Measurements from ENCODE around the gene UBLCP1.

Gene UBLCP1

GRCh38 chr5:159324102-159324755 lies 61.1 kb downstream of the UBLCP1 start:
- Histone ChIP-seq H3K27me3 (ENCODE audit: control insufficient read depth, insufficient read depth, low read length, poor library complexity, severe bottlenecking) (peaks cover 8% of the 10 kb centered on the region), H3K4me1 (ENCODE audit: control insufficient read depth, insufficient read depth, low read length) (no peaks in the 10 kb centered on the region), H3K4me3 (ENCODE audit: insufficient read depth, low read depth, low read length) (no peak overlapping the region), H3K27ac (ENCODE audit: insufficient read depth, low read depth, low read length, poor library complexity, severe bottlenecking) (no peak overlapping the region), H3K36me3 (ENCODE audit: control insufficient read depth, insufficient read depth, low read length) (no peaks in the 10 kb centered on the region), H3K9me3 (ENCODE audit: control insufficient read depth, low read length) (no peaks in the 10 kb centered on the region)
- WGBS, 2 experiments = 85 to 95% methylated on average over 3 of the region's 3 CpGs

GRCh38 chr5:159324986-159325385 lies 61.9 kb downstream of the UBLCP1 start:
- Histone ChIP-seq H3K36me3 (ENCODE audit: control insufficient read depth, insufficient read depth, low read length) (no peaks in the 10 kb centered on the region), H3K27me3 (ENCODE audit: control insufficient read depth, insufficient read depth, low read length, poor library complexity, severe bottlenecking) (peaks cover 8% of the 10 kb centered on the region), H3K27ac (ENCODE audit: insufficient read depth, low read depth, low read length, poor library complexity, severe bottlenecking) (no peak overlapping the region), H3K9me3 (ENCODE audit: control insufficient read depth, low read length) (no peaks in the 10 kb centered on the region), H3K4me1 (ENCODE audit: control insufficient read depth, insufficient read depth, low read length) (no peaks in the 10 kb centered on the region), H3K4me3 (ENCODE audit: insufficient read depth, low read depth, low read length) (no peak overlapping the region)
- WGBS, 2 experiments = 90 to 93% methylated on average over 4 of the region's 4 CpGs

- H3K9me3 ChIP-seq (ENCODE audit: control insufficient read depth, low read length) = no peaks in the 10 kb centered on the region
- WGBS, 2 experiments = 76 to 80% methylated on average over 4 of the region's 4 CpGs
- H3K4me3 ChIP-seq (ENCODE audit: insufficient read depth, low read depth, low read length) = peak within 1 kb of the TSS; percentile 43
These were observed 67.2 kb downstream of the UBLCP1 start, which contains the start of gene IL12B for GRCh38 chr5:159330131-159330800. TSS of gene IL12B (minus strand) at chr5:159330487. CDS start at chr5:159326782, 3,705 bp downstream.

GRCh38 chr5:159331093-159331973 lies 68.2 kb downstream of the UBLCP1 start:
- peak overlapping the region; percentile 43 for H3K4me3 ChIP-seq (ENCODE audit: insufficient read depth, low read depth, low read length)
- H3K9me3 ChIP-seq (ENCODE audit: control insufficient read depth, low read length) = no peaks in the 10 kb centered on the region
- H3K27ac ChIP-seq (ENCODE audit: insufficient read depth, low read depth, low read length, poor library complexity, severe bottlenecking) = no peak overlapping the region
- WGBS, 2 experiments = 8 to 9% methylated on average over 50 of the region's 50 CpGs
- no peaks in the 10 kb centered on the region for H3K4me1 ChIP-seq (ENCODE audit: control insufficient read depth, insufficient read depth, low read length)
- H3K27me3 ChIP-seq (ENCODE audit: control insufficient read depth, insufficient read depth, low read length, poor library complexity, severe bottlenecking) = peaks cover 8% of the 10 kb centered on the region
- H3K36me3 ChIP-seq (ENCODE audit: control insufficient read depth, insufficient read depth, low read length) = no peaks in the 10 kb centered on the region

More at GRCh38 chr5:159330131-159330800, 67.2 kb downstream of the UBLCP1 start, which contains the start of gene IL12B:
- Histone ChIP-seq H3K4me1 (ENCODE audit: control insufficient read depth, insufficient read depth, low read length) (no peaks in the 10 kb centered on the region), H3K27me3 (ENCODE audit: control insufficient read depth, insufficient read depth, low read length, poor library complexity, severe bottlenecking) (peaks cover 8% of the 10 kb centered on the region), H3K27ac (ENCODE audit: insufficient read depth, low read depth, low read length, poor library complexity, severe bottlenecking) (no peak within 1 kb of the TSS), H3K36me3 (ENCODE audit: control insufficient read depth, insufficient read depth, low read length) (no peaks in the 10 kb centered on the region)

GRCh38 chr5:159332800-159333544 lies 69.9 kb downstream of the UBLCP1 start:
- Histone ChIP-seq H3K27ac (ENCODE audit: insufficient read depth, low read depth, low read length, poor library complexity, severe bottlenecking) (no peak overlapping the region), H3K9me3 (ENCODE audit: control insufficient read depth, low read length) (no peaks in the 10 kb centered on the region), H3K4me1 (ENCODE audit: control insufficient read depth, insufficient read depth, low read length) (no peaks in the 10 kb centered on the region), H3K27me3 (ENCODE audit: control insufficient read depth, insufficient read depth, low read length, poor library complexity, severe bottlenecking) (peaks cover 8% of the 10 kb centered on the region), H3K36me3 (ENCODE audit: control insufficient read depth, insufficient read depth, low read length) (no peaks in the 10 kb centered on the region), H3K4me3 (ENCODE audit: insufficient read depth, low read depth, low read length) (no peak overlapping the region)
- 92 to 95% methylated on average over 5 to 6 of the region's 6 CpGs for whole genome bisulfite sequencing, 2 experiments

GRCh38 chr5:159333545-159333925 lies 70.4 kb downstream of the UBLCP1 start:
- Histone ChIP-seq H3K4me1 (ENCODE audit: control insufficient read depth, insufficient read depth, low read length) (no peaks in the 10 kb centered on the region), H3K36me3 (ENCODE audit: control insufficient read depth, insufficient read depth, low read length) (no peaks in the 10 kb centered on the region), H3K27ac (ENCODE audit: insufficient read depth, low read depth, low read length, poor library complexity, severe bottlenecking) (no peak overlapping the region), H3K27me3 (ENCODE audit: control insufficient read depth, insufficient read depth, low read length, poor library complexity, severe bottlenecking) (peaks cover 5% of the 10 kb centered on the region), H3K4me3 (ENCODE audit: insufficient read depth, low read depth, low read length) (no peak overlapping the region), H3K9me3 (ENCODE audit: control insufficient read depth, low read length) (no peaks in the 10 kb centered on the region)
- 98 to 100% methylated on average over 1 of the region's 1 CpG for WGBS, 2 experiments
